Stimulated activated CD8-positive, alpha-beta memory T cell treated with anti-CD3 and anti-CD28 coated beads, Interleukin-4, amount 100 ng/mL, for 4 hours (primary cell): ENCODE measurements around the gene DDO.
"Not testable (repeated sequence)": the region's sequence is repeated elsewhere in the genome, so short reads cannot be mapped to it uniquely, and the experiment has no call there.

ENCODE experiments used
- DNase-seq, 2 donors: peaks; one replicate each; pipeline ENCODE4 v3.0.0-alpha.2; 2020; ENCODE audit warnings: low read depth in 2 of 2, low spot score in 1 of 2

The DDO gene

GRCh38 chr6:110415086-110415916 is at the start of gene DDO:
Gene DDO, minus strand, starts transcription at chr6:110415575. Its CDS starts 2,113 bp downstream, at chr6:110413462.
- DNase-seq: no peak

GRCh38 chr6:110462884-110463481 is 47.6 kb upstream of the DDO start:
- no peak for DNase-seq

DNA sequence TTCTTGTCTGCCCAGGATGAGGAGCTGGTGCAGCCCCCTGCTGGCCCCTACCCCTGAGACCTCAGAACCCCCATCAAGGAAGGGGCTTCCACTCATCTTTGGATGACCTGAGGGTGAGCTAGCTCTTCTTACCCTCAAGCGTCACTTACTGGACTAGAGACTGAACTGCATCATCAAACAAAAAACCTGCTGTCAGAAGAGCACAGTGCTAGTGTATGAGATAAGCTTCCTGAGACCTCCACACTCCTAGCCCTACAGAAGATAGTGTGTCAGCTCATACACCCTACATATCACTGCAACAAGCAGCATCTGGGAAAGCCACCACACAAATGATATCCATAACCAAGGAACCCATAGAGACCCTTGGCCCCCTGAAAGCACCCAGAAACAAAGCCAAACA is 46.0 kb upstream of the DDO start:
- DNase-seq: no peak

GRCh38 chr6:110459137-110459536 is 43.8 kb upstream of the DDO start:
- no peak for DNase-seq

GRCh38 chr6:110458476-110458875 is 43.1 kb upstream of the DDO start:
- DNase-seq: no peak

GRCh38 chr6:110457567-110458175 is 42.3 kb upstream of the DDO start:
- DNase-seq: not testable (repeated sequence)

DNA sequence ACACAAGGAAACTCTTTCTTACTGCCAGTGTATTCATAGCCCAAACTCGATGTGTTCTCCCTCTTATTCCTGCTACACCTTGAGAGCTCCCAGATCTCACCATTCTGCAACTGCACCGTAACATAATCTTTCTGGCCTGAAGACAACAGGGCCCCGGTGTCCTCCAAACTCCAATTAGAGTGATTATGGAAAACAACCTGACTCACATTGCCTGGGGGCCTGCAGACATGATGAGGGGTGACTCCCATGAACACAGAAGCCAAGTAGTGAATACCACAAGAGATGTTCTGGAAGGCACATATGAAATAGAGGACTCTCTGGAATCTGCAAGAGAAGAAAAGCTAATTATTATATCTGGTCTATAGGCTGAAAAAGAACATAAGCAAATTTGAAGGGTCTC is 41.3 kb upstream of the DDO start:
- no peak for DNase-seq

GRCh38 chr6:110449541-110449895 is 34.1 kb upstream of the DDO start:
- no peak for DNase-seq

- DNase-seq: no peak
Observed at GRCh38 chr6:110448846-110449540, 33.6 kb upstream of the DDO start.

- no peak for DNase-seq
Observed at GRCh38 chr6:110447761-110448160, 32.4 kb upstream of the DDO start.

DNA sequence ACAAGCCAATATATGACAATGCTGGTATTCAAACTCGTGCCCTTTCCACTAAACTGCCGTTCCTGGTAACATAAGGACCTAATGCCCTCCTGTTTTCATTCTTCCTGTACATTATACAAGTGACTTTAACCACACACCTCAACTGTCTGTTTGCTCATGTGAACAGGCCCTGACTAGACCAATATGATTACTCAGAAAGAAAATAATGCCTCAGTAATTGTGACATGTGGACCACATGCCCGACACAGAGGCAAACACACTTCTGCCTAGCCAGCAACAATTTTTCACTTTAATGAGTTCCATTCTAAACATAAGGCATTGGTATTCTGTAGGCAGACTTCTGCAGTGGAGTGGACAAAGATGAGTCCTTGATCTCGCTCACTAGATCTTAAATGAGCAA is 31.0 kb upstream of the DDO start:
- DNase-seq: no peak

DNA sequence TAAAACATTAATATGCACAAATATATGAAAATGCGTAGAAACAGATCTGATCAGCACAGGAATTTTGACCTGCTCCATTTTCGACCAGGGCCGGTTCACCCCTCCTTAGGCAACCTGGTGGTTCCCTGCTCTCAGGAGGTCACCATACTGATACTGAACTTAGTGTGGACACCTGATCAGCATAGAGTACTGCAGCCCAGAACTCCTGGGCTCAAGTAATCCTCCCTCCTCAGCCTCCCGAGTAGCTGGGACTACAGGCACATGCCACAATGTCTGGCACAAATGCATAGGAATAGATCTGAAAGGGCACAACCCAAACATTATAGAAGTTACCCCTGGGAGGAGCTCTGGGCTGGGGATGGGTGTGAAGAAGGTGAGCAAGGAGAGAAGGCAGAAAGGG is 24.7 kb upstream of the DDO start:
- DNase-seq: no peak

DNA sequence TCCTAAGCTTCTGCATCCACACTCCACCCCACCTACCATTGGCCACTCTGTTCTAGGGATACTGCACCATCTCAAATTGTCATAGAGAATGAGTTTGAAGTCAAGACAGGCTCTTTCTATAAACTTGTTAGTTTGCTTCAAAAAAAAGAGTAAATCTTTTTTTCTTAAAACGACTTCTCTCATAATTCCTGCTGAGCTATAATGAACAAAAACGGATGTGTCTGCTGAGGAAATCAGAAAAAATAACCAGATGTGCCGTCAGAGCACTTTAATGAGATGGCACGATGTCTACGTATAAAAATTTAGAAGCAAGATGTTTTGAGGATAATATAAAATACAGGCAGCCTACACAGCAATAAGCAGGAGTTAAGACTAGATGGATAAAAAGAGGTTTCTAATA is 24.0 kb upstream of the DDO start:
- DNase-seq: no peak

GRCh38 chr6:110434961-110435602 is 19.7 kb upstream of the DDO start:
- no peak for DNase-seq

DNA sequence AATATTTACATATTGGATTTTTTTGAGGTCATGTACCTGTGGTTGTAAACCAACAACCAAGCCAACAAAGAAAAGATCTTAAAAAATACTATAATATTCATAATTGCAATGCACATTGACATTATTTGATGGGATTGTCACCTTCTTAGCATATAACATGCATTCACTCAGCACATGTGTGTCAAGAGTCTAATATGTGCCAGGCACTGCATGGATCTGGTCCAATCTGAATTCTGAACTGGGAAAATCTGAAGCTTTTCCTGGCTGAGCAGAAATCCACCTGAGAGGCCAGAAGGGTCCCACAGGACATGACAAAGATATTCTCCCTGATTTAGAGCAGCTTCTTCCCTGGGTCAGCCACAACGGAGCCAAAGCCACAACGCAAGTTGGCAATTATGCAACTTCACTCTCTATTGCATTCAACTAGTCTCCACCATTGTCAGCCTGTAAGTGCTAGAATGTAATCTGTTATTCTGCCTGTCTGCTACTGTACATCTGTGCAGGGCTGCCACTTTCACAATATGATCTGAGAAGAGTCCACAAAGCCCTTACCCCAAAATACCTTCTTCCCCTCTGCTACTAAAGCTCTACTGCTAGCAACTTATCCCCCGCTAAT is 17.0 kb upstream of the DDO start:
- no peak for DNase-seq

DNA sequence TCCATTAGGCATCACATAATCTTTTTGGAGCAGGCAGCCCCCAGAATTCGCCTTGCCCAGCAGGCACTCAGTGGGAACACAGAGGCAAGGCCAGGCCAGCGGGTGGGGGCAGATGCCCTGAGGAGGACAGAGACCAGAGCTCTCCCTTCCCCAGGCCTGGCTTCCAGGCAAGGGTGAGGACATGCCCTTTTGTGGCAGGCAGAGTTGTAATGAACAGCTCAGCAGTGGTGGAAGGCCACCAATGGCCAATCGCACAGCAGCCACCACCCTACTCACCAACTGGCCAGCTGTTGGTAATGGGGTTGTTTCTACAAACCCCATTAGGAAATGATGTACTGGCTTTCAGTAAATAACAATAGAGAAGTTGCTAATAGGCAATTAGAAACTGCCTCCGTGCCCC is 15.4 kb upstream of the DDO start:
- DNase-seq: no peak

GRCh38 chr6:110430236-110430635 is 14.9 kb upstream of the DDO start:
- no peak for DNase-seq

- no peak for DNase-seq
Observed at GRCh38 chr6:110428153-110428552, 12.8 kb upstream of the DDO start.

DNA sequence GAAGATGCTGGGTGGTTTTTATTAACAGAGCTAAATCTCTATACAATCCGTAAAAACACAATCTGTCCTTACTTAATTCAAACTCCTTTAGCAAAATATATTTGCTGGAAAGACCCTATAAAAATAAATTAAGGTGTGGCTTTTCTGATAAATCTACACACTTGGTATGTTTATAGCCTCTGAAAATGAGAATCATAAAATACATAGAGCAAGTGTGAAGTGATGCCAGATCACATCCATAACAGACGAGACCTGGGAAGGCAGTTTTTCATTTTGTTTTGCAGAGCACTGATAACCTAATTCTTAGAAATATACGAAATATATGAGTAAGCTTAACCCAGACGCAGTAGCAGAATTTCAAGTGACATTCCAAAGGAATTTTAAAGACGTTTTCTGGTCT is 10.4 kb upstream of the DDO start:
- DNase-seq: no peak

DNA sequence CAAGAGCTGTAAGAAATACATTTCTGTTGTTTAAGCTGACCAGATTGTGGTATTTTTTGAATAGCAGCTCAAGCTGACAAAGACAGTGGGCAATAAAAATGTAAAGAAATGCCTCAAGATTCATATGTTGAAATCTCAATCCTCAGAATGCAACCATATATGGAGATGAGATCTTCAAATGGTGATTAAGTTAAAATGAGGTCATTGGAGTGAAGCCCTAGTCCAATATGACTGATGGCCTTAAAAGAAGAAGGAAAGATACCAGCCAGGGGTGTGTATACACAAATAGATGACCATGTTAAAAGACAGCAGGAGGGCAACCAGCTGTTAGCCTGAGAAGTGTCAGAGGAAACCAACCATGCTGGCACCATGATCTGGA is 7.1 kb upstream of the DDO start:
- DNase-seq: no peak
